Measurements from ENCODE around the gene MOXD1. TPM values are rescaled to one million over a fixed set of nuclear protein-coding genes. Genes with fewer than 3 reads are reported as not detected.

The MOXD1 gene
- total and polyA plus RNA-seq, 7 experiments from 2014 or later = not detected

DNA sequence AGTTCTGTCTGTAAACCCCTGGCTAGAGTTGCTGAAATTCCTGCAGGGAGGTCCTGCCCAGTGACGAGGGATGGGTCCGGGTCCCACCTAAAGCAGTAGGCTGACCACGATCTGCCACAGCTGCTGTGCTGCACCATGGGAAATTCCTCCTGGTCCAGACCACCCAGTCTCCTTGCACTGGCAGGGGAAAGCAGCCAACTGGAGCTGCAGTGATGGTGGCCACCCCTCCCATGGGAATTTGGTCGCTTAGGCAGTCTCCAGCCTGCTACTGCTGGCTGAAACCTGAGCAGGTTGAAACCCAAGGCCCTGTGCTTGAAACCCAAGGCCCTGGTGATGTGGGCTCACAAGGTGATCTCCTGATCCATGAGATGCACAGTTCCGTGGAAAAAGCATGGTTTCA, 23.9 kb upstream of the MOXD1 start:
- Mint-ChIP-seq H3K27ac (no peak overlapping the region), H3K27me3 (peaks cover 7 to 42% (median 33%) of the 10 kb centered on the region in 5 donors), H3K36me3 (peaks cover 0 to 10% (median 0%) of the 10 kb centered on the region in 5 donors), H3K4me1 (no peaks in the 10 kb centered on the region), H3K9me3 (peaks cover 0 to 47% (median 16%) of the 10 kb centered on the region in 11 donors), H3K4me3 (no peak overlapping the region)
- CTCF ChIA-PET = no interaction called here
- no peak overlapping the region for H3K4me3 ChIP-seq (ENCODE audit: low read length)
- no peak for ATAC-seq
- POLR2A ChIA-PET = no interaction called here
- H3K27me3 ChIP-seq (ENCODE audit: control insufficient read depth in 2 of 2, insufficient read depth in 2 of 2, low read length in 2 of 2) = no peaks in the 10 kb centered on the region
- no peaks in the 10 kb centered on the region for H3K36me3 ChIP-seq (ENCODE audit: control insufficient read depth in 2 of 3, insufficient read depth in 3 of 3, low read length in 3 of 3)
- intact Hi-C loops (cut with micrococcal nuclease) = no loop called here
- no peaks in the 10 kb centered on the region for H3K4me1 ChIP-seq (ENCODE audit: control insufficient read depth in 2 of 2, insufficient read depth in 2 of 2, low read length in 2 of 2)
- H3K9me3 ChIP-seq (ENCODE audit: control insufficient read depth in 2 of 3, low read length in 3 of 3) = no peaks in the 10 kb centered on the region
- no peak overlapping the region for H3K27ac ChIP-seq (ENCODE audit: low read depth, low read length)
- no peak for DNase-seq

DNA sequence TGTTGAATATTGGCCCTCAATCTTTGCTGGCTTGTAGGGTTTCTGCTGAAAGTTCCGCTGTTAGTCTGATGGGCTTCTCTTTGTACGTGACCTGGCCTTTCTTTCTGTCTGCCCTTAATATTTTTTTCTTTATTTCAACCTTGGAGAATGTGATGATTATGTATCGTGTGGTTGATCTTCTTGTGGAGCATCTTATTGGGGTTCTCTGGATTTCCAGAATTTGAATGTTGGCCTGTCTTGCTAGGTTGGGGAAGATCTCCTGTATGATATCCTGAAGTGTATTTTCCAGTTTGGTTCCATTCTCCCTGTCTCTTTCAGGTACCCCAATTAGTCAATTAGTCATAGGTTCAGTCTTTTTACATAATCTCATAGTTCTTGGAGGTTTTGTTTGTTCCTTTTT, 22.6 kb upstream of the MOXD1 start:
- intact Hi-C loops (cut with micrococcal nuclease) = no loop called here
- H3K27me3 ChIP-seq (ENCODE audit: control insufficient read depth in 2 of 2, insufficient read depth in 2 of 2, low read length in 2 of 2) = no peaks in the 10 kb centered on the region
- Mint-ChIP-seq H3K27ac (no peak overlapping the region), H3K4me3 (no peak overlapping the region), H3K9me3 (peaks cover 0 to 48% (median 17%) of the 10 kb centered on the region in 11 donors), H3K27me3 (peaks cover 7 to 34% (median 24%) of the 10 kb centered on the region in 5 donors), H3K4me1 (no peaks in the 10 kb centered on the region), H3K36me3 (peaks cover 0 to 10% (median 0%) of the 10 kb centered on the region in 5 donors)
- POLR2A ChIA-PET = no interaction called here
- ATAC-seq (no peak), DNase-seq (no peak)
- no peak overlapping the region for H3K4me3 ChIP-seq (ENCODE audit: low read length)
- H3K36me3 ChIP-seq (ENCODE audit: control insufficient read depth in 2 of 3, insufficient read depth in 3 of 3, low read length in 3 of 3) = no peaks in the 10 kb centered on the region
- CTCF ChIA-PET = no interaction called here
- H3K27ac ChIP-seq (ENCODE audit: low read depth, low read length) = no peak overlapping the region
- H3K9me3 ChIP-seq (ENCODE audit: control insufficient read depth in 2 of 3, low read length in 3 of 3) = no peaks in the 10 kb centered on the region
- H3K4me1 ChIP-seq (ENCODE audit: control insufficient read depth in 2 of 2, insufficient read depth in 2 of 2, low read length in 2 of 2) = no peaks in the 10 kb centered on the region

DNA sequence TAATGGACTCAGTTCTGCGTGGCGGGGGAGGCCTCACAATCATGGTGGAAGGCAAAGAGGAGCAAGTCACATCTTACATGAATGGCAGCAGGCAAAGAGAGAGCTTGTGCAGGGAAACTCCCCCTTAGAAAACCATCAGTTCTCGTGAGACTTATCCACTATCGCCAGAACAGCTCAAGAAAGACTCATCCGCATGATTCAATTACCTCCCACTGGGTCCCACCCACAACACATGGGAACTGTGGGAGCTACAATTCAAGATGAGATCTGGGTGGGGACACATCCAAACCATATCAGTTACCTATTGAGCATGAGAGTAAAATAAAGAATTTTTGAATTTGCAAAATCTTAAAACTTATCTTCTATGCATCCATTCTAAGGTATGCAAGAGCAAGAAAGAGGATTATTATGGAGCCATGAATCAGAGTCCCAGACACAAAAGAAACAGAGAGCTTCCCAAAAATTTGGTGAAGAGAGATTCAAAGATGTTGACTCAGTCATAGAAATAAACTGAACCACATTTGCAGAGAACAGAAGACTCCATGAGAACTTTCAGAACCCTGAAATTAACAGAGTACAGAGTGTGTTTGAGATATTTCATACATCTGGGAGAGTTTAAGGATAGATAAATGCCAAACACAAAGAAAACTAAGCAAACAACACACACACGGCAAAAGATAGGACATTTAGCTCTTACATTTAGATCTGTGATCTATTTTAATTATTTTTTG, 17.1 kb upstream of the MOXD1 start:
- intact Hi-C loops (cut with micrococcal nuclease) = no loop called here
- ChIA-PET POLR2A (no interaction called here), CTCF (no interaction called here)
- Mint-ChIP-seq H3K4me1 (no peaks in the 10 kb centered on the region), H3K9me3 (peaks cover 4 to 47% (median 24%) of the 10 kb centered on the region in 11 donors), H3K36me3 (peaks cover 0 to 3% (median 0%) of the 10 kb centered on the region in 5 donors), H3K27me3 (peaks cover 12 to 37% (median 18%) of the 10 kb centered on the region in 5 donors), H3K4me3 (no peak overlapping the region), H3K27ac (no peak overlapping the region)
- no peak for ATAC-seq
- H3K27me3 ChIP-seq (ENCODE audit: control insufficient read depth in 2 of 2, insufficient read depth in 2 of 2, low read length in 2 of 2) = no peaks in the 10 kb centered on the region
- no peak overlapping the region for H3K27ac ChIP-seq (ENCODE audit: low read depth, low read length)
- no peak for DNase-seq
- no peaks in the 10 kb centered on the region for H3K4me1 ChIP-seq (ENCODE audit: control insufficient read depth in 2 of 2, insufficient read depth in 2 of 2, low read length in 2 of 2)
- no peak overlapping the region for H3K4me3 ChIP-seq (ENCODE audit: low read length)
- no peaks in the 10 kb centered on the region for H3K36me3 ChIP-seq (ENCODE audit: control insufficient read depth in 2 of 3, insufficient read depth in 3 of 3, low read length in 3 of 3)
- no peaks in the 10 kb centered on the region for H3K9me3 ChIP-seq (ENCODE audit: control insufficient read depth in 2 of 3, low read length in 3 of 3)

DNA sequence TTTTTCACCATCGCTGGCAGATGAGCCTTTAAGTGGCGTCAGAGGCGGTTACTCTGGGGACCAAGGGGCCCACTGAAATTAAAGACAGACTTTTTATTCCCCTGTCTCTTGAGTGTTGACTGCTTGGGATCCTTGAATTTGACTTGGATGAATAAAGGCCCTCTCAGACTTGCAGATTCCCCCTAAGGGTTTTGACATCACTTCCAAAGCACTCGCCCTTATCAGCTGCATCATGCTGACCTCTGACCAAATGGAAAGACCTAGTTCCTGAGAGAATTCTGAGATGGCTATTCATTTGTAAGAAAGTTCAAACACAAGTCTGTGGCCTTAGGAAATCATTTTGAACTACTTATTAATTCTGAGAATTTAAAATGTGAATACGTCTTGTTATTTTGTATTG, 13.5 kb upstream of the MOXD1 start:
- Histone ChIP-seq H3K9me3 (ENCODE audit: control insufficient read depth in 2 of 3, low read length in 3 of 3) (no peaks in the 10 kb centered on the region), H3K4me1 (ENCODE audit: control insufficient read depth in 2 of 2, insufficient read depth in 2 of 2, low read length in 2 of 2) (no peaks in the 10 kb centered on the region), H3K4me3 (ENCODE audit: low read length) (no peak overlapping the region), H3K27ac (ENCODE audit: low read depth, low read length) (no peak overlapping the region), H3K36me3 (ENCODE audit: control insufficient read depth in 2 of 3, insufficient read depth in 3 of 3, low read length in 3 of 3) (no peaks in the 10 kb centered on the region), H3K27me3 (ENCODE audit: control insufficient read depth in 2 of 2, insufficient read depth in 2 of 2, low read length in 2 of 2) (no peaks in the 10 kb centered on the region)
- H3K9me3 Mint-ChIP-seq = peaks cover 0 to 15% (median 7%) of the 10 kb centered on the region in 11 donors
- H3K27me3 Mint-ChIP-seq = peaks cover 23 to 40% (median 28%) of the 10 kb centered on the region in 5 donors
- DNase-seq (no peak), ATAC-seq (no peak)
- no peaks in the 10 kb centered on the region for H3K36me3 Mint-ChIP-seq
- ChIA-PET POLR2A (no interaction called here), CTCF (interaction anchor here (0.5 kb wide), 1 partner anchor 95 kb away, joined by 3 read pairs; no protein-coding TSS in a partner anchor)
- H3K27ac Mint-ChIP-seq = no peak overlapping the region
- no peaks in the 10 kb centered on the region for H3K4me1 Mint-ChIP-seq
- intact Hi-C loops (cut with micrococcal nuclease) = no loop called here
- no peak overlapping the region for H3K4me3 Mint-ChIP-seq

DNA sequence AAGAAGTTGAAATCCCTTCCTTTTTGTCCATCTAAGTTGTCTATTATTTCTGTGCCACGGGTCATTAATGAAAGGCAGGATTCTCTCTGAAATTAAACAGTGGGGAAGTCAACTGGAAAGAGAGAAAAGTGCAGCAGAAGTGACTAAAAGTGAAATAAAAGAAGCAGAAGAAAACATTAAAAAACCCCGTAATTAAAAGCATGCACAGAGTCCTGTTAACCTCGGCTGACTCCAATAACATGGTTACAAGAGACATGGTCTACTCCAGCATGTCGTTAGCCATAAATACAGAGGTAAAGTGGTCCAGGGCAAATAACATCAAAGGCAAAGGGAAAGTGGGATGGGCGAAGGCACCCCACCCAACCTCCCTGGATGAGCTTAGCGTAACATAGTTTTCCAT, 13.0 kb upstream of the MOXD1 start:
- POLR2A ChIA-PET = no interaction called here
- Histone ChIP-seq H3K36me3 (ENCODE audit: control insufficient read depth in 2 of 3, insufficient read depth in 3 of 3, low read length in 3 of 3) (no peaks in the 10 kb centered on the region), H3K27ac (ENCODE audit: low read depth, low read length) (no peak overlapping the region), H3K4me1 (ENCODE audit: control insufficient read depth in 2 of 2, insufficient read depth in 2 of 2, low read length in 2 of 2) (no peaks in the 10 kb centered on the region), H3K9me3 (ENCODE audit: control insufficient read depth in 2 of 3, low read length in 3 of 3) (no peaks in the 10 kb centered on the region), H3K4me3 (ENCODE audit: low read length) (no peak overlapping the region), H3K27me3 (ENCODE audit: control insufficient read depth in 2 of 2, insufficient read depth in 2 of 2, low read length in 2 of 2) (no peaks in the 10 kb centered on the region)
- ATAC-seq = no peak
- H3K4me1 Mint-ChIP-seq = no peaks in the 10 kb centered on the region
- H3K36me3 Mint-ChIP-seq = no peaks in the 10 kb centered on the region
- H3K27ac Mint-ChIP-seq = no peak overlapping the region
- CTCF ChIA-PET = interaction anchor here (0.5 kb wide), 1 partner anchor 95 kb away, joined by 3 read pairs; no protein-coding TSS in a partner anchor
- DNase-seq = no peak
- intact Hi-C loops (cut with micrococcal nuclease) = no loop called here
- peaks cover 0 to 15% (median 7%) of the 10 kb centered on the region in 11 donors for H3K9me3 Mint-ChIP-seq
- peaks cover 23 to 40% (median 28%) of the 10 kb centered on the region in 5 donors for H3K27me3 Mint-ChIP-seq
- H3K4me3 Mint-ChIP-seq = no peak overlapping the region

DNA sequence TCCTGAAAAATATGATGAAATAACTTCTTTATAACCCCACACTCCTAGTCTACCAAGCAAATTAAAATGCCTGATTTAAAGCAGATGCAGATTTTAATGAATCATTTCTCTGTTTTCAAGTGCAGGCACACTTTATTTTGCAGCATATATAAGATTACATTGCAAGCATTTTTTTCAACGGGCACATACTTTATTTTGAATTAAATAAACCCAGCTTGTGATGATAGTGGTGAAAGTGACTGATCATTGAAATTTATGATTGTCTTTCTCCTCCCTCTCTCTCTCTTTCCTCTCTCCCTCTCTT, 12.2 kb upstream of the MOXD1 start:
- Histone ChIP-seq H3K4me3 (ENCODE audit: low read length) (no peak overlapping the region), H3K27ac (ENCODE audit: low read depth, low read length) (no peak overlapping the region), H3K4me1 (ENCODE audit: control insufficient read depth in 2 of 2, insufficient read depth in 2 of 2, low read length in 2 of 2) (no peaks in the 10 kb centered on the region), H3K9me3 (ENCODE audit: control insufficient read depth in 2 of 3, low read length in 3 of 3) (no peaks in the 10 kb centered on the region), H3K36me3 (ENCODE audit: control insufficient read depth in 2 of 3, insufficient read depth in 3 of 3, low read length in 3 of 3) (no peaks in the 10 kb centered on the region), H3K27me3 (ENCODE audit: control insufficient read depth in 2 of 2, insufficient read depth in 2 of 2, low read length in 2 of 2) (no peaks in the 10 kb centered on the region)
- H3K4me3 Mint-ChIP-seq = no peak overlapping the region
- H3K36me3 Mint-ChIP-seq = no peaks in the 10 kb centered on the region
- CTCF ChIA-PET = no interaction called here
- ATAC-seq = no peak
- POLR2A ChIA-PET = no interaction called here
- no peaks in the 10 kb centered on the region for H3K4me1 Mint-ChIP-seq
- no peak overlapping the region for H3K27ac Mint-ChIP-seq
- intact Hi-C loops (cut with micrococcal nuclease) = no loop called here
- H3K9me3 Mint-ChIP-seq = peaks cover 0 to 13% (median 6%) of the 10 kb centered on the region in 11 donors
- DNase-seq = no peak
- peaks cover 28 to 40% (median 32%) of the 10 kb centered on the region in 5 donors for H3K27me3 Mint-ChIP-seq

Measured in naive thymus-derived CD4-positive, alpha-beta T cell (primary cell).